Spleen (tissue), 7 donors: ENCODE results near the gene PPM1E.

Source experiments
- POLR2A ChIP-seq, 3 donors: fragments of 450-650 bp; IDR thresholded peaks; one replicate each; pipeline ENCODE4 v1.5.1; 2017; ENCODE audit warnings: antibody characterized with exemption in 3 of 3, mild to moderate bottlenecking in 1 of 3
- POLR2AphosphoS5 ChIP-seq, 3 donors: sonication (generic); formaldehyde crosslinking; IDR thresholded peaks; one replicate each; pipeline ENCODE4 v1.5.1; 2017; ENCODE audit warnings: antibody characterized with exemption in 3 of 3
- TF ChIP-seq, protein P1 (sequence below), 11 experiments: fragments of 200-600 bp in 7 of 11; fragments of 450-650 bp in 4 of 11; sonication (generic) in 4 of 11; IDR thresholded peaks in 8 of 11; conservative IDR thresholded peaks in 3 of 11; 1 replicate in 7 of 11; 2 replicates in 4 of 11; pipeline versions ENCODE4 v1.4.0 to v1.8.0; 2016 to 2021; ENCODE audit warnings: antibody characterized with exemption in 11 of 11, inconsistent platforms in 4 of 11, mild to moderate bottlenecking in 1 of 11
- donor health status: DM: no; HTN: no; CAD: no; lungs with moderate emphysema.
- donor health status: DM: no; HTN: no; CAD: no.
- donor health status: DM: no; HTN: no; CAD: no.

DNA sequence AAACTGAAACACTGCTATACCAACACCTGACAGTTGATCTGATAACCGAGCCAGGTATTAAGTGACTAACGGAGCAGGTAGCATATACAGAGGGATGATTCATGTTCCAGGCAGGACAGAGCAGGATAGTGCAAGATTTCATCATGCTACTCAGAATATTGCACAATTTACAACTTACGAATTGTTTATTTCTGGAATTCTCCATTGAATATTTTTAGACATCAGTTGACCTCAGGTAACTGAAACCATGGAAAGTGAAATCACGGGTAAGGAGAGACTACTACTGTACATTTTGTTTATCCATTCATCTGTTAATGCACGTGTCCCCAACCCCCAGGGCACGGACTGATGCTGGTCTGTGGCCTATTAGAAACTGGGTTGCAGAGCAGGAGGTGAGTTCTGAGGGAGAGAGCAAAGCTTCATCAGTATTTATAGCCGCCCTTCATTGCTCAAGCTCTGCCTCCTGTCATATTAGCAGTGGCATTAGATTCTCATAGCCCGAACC is 14.5 kb upstream of the PPM1E start:
- no peak for TF ChIP-seq POLR2A (IDR thresholded peaks at IDR 0.05)
- TF ChIP-seq POLR2AphosphoS5 (IDR thresholded peaks at IDR 0.05), result no peak
- TF ChIP-seq, protein P1, sequence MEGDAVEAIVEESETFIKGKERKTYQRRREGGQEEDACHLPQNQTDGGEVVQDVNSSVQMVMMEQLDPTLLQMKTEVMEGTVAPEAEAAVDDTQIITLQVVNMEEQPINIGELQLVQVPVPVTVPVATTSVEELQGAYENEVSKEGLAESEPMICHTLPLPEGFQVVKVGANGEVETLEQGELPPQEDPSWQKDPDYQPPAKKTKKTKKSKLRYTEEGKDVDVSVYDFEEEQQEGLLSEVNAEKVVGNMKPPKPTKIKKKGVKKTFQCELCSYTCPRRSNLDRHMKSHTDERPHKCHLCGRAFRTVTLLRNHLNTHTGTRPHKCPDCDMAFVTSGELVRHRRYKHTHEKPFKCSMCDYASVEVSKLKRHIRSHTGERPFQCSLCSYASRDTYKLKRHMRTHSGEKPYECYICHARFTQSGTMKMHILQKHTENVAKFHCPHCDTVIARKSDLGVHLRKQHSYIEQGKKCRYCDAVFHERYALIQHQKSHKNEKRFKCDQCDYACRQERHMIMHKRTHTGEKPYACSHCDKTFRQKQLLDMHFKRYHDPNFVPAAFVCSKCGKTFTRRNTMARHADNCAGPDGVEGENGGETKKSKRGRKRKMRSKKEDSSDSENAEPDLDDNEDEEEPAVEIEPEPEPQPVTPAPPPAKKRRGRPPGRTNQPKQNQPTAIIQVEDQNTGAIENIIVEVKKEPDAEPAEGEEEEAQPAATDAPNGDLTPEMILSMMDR (IDR thresholded peaks at IDR 0.05 in 8 of 11, conservative IDR thresholded peaks at IDR 0.05 in 3 of 11), result no peak
